ENCODE data around the gene SKA2. TPM values are rescaled to one million over a fixed set of nuclear protein-coding genes. Genes with fewer than 3 reads are reported as not detected.
A peak's percentile ranks its signal among the peaks of the same experiment; 100 is the strongest.

The SKA2 gene
- total RNA-seq, 1 experiment from 2014 or later, result 119 TPM

DNA sequence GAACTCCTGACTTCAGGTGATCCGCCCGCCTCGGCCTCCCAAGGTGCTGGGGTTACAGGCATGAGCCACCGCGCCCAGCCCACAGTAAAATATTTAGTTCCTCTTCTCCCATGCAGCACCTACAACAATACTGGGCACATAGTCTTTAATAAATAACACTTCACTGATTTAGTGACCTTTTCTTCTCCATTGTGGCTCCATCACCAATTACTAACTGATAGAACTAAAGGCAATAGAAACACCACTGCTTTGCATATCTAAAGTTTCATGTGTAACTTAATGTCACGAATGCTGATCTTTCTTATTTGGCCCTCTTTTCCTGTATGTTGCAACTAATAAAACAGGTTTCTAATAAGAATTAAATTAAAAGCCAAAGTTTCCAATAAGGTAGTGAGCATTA, 87.2 kb downstream of the SKA2 start:
- BruUV-seq (replicated peaks), result no TSS peak
- POLR2A ChIA-PET, result no interaction called here
- peaks cover 47% of the 10 kb centered on the region for H3K36me3 Mint-ChIP-seq (ENCODE audit: insufficient read depth, unreplicated experiment)

DNA sequence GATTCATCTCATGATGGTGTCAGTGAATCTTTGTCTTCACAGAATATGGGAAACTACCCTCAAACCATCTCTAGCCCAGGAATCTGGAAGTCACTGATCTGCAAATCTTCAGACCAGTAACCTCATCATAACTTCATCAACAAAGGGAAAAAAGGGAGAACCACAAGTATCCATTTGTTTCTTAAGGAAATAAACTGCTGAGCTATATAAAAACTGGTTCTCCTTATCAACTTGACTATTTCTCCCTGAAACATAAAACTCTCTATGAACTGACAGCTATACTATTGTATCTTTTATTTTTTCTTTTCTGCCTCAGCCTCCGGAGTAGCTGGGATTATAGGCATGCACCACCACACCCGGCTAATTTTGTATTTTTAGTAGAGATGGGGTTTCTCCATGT, 87.6 kb downstream of the SKA2 start:
- H3K4me1 ChIP-seq, result peaks cover 34% of the 10 kb centered on the region
- ChIA-PET POLR2A (no interaction called here), CTCF (no interaction called here)
- no peaks in the 10 kb centered on the region; the same call in none of the 2 replicates for H3K36me3 ChIP-seq (ENCODE audit: control insufficient read depth, insufficient read depth, low read length)
- peaks cover 8% of the 10 kb centered on the region for H3K4me1 Mint-ChIP-seq (ENCODE audit: low read depth, unreplicated experiment)
- H3K36me3 Mint-ChIP-seq (ENCODE audit: insufficient read depth, unreplicated experiment), result peaks cover 51% of the 10 kb centered on the region
- no peaks in the 10 kb centered on the region for H3K9me3 ChIP-seq
- DNase-seq, result no peak
- H3K4me3 Mint-ChIP-seq (ENCODE audit: unreplicated experiment), result no peak overlapping the region
- H3K27ac Mint-ChIP-seq (ENCODE audit: unreplicated experiment), result peak overlapping the region; percentile 16
- no peaks in the 10 kb centered on the region for H3K27me3 ChIP-seq (replicated peaks; ENCODE audit: control insufficient read depth, insufficient read depth, low read length)
- TF ChIP-seq, protein P1, sequence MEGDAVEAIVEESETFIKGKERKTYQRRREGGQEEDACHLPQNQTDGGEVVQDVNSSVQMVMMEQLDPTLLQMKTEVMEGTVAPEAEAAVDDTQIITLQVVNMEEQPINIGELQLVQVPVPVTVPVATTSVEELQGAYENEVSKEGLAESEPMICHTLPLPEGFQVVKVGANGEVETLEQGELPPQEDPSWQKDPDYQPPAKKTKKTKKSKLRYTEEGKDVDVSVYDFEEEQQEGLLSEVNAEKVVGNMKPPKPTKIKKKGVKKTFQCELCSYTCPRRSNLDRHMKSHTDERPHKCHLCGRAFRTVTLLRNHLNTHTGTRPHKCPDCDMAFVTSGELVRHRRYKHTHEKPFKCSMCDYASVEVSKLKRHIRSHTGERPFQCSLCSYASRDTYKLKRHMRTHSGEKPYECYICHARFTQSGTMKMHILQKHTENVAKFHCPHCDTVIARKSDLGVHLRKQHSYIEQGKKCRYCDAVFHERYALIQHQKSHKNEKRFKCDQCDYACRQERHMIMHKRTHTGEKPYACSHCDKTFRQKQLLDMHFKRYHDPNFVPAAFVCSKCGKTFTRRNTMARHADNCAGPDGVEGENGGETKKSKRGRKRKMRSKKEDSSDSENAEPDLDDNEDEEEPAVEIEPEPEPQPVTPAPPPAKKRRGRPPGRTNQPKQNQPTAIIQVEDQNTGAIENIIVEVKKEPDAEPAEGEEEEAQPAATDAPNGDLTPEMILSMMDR (IDR thresholded peaks at IDR 0.05; ENCODE audit: insufficient read depth in 1 of 2, low read depth in 1 of 2, low read length in 1 of 2, severe bottlenecking in 1 of 2, unreplicated experiment in 1 of 2), result no peak
- BruUV-seq (replicated peaks), result no TSS peak
- intact Hi-C loops (cut with micrococcal nuclease; ENCODE audit: unreplicated experiment), result no loop called here
- no peaks in the 10 kb centered on the region for H3K9me3 Mint-ChIP-seq (ENCODE audit: unreplicated experiment)
- H3K4me3 ChIP-seq (ENCODE audit: low read depth, low read length), result no peak overlapping the region
- H3K27me3 Mint-ChIP-seq (ENCODE audit: insufficient read depth, unreplicated experiment), result no peaks in the 10 kb centered on the region

More for the DNA sequence above, 87.2 kb downstream of the SKA2 start:
- H3K4me3 Mint-ChIP-seq (ENCODE audit: unreplicated experiment), result no peak overlapping the region
- no peaks in the 10 kb centered on the region; the same call in none of the 2 replicates for H3K36me3 ChIP-seq (ENCODE audit: control insufficient read depth, insufficient read depth, low read length)
- no peaks in the 10 kb centered on the region for H3K27me3 ChIP-seq (replicated peaks; ENCODE audit: control insufficient read depth, insufficient read depth, low read length)
- no peaks in the 10 kb centered on the region for H3K9me3 Mint-ChIP-seq (ENCODE audit: unreplicated experiment)
- H3K9me3 ChIP-seq, result no peaks in the 10 kb centered on the region
- intact Hi-C loops (cut with micrococcal nuclease; ENCODE audit: unreplicated experiment), result no loop called here
- CTCF ChIA-PET, result no interaction called here
- peak overlapping the region; percentile 16 for H3K27ac Mint-ChIP-seq (ENCODE audit: unreplicated experiment)
- TF ChIP-seq, protein P1 (IDR thresholded peaks at IDR 0.05; ENCODE audit: insufficient read depth in 1 of 2, low read depth in 1 of 2, low read length in 1 of 2, severe bottlenecking in 1 of 2, unreplicated experiment in 1 of 2), result no peak
- no peak for DNase-seq
- no peaks in the 10 kb centered on the region for H3K27me3 Mint-ChIP-seq (ENCODE audit: insufficient read depth, unreplicated experiment)
- H3K4me1 ChIP-seq, result peaks cover 30% of the 10 kb centered on the region
- peaks cover 4% of the 10 kb centered on the region for H3K4me1 Mint-ChIP-seq (ENCODE audit: low read depth, unreplicated experiment)
- no peak overlapping the region for H3K4me3 ChIP-seq (ENCODE audit: low read depth, low read length)

DNA sequence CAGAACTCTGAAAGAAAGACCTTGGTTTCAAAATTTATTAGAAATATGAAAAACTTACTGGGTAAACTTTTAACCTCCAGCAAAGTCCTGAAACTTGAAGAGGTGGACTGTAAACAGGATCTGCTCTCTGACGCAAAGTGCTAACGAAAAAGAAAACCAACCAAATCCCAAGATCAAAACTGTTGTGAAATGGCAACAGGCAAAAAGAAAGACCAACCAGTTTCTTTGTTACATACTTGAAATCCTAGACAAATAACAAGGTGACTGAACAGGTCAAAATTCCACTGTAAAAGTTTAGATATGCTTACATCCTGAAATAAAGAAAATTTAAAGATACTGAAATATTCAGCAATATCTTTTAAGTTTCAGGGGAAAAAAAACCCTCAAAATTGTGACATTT, 92.5 kb downstream of the SKA2 start:
- no peaks in the 10 kb centered on the region for H3K27me3 ChIP-seq (replicated peaks; ENCODE audit: control insufficient read depth, insufficient read depth, low read length)
- peak overlapping the region; percentile 44 for H3K4me3 Mint-ChIP-seq (ENCODE audit: unreplicated experiment)
- ChIA-PET CTCF (no interaction called here), POLR2A (no interaction called here)
- H3K36me3 ChIP-seq (ENCODE audit: control insufficient read depth, insufficient read depth, low read length), result peaks cover 2% of the 10 kb centered on the region; the same call in 1 of the 2 replicates
- BruUV-seq (replicated peaks), result no TSS peak
- TF ChIP-seq, protein P1 (IDR thresholded peaks at IDR 0.05; ENCODE audit: insufficient read depth in 1 of 2, low read depth in 1 of 2, low read length in 1 of 2, severe bottlenecking in 1 of 2, unreplicated experiment in 1 of 2), result no peak
- peaks cover 56% of the 10 kb centered on the region for H3K36me3 Mint-ChIP-seq (ENCODE audit: insufficient read depth, unreplicated experiment)
- peak in 1 of 2 experiments; percentile 55 for DNase-seq
- H3K9me3 Mint-ChIP-seq (ENCODE audit: unreplicated experiment), result no peaks in the 10 kb centered on the region
- H3K4me3 ChIP-seq (ENCODE audit: low read depth, low read length), result no peak overlapping the region
- H3K4me1 Mint-ChIP-seq (ENCODE audit: low read depth, unreplicated experiment), result peaks cover 17% of the 10 kb centered on the region
- peak overlapping the region; percentile 76 for H3K27ac Mint-ChIP-seq (ENCODE audit: unreplicated experiment)
- H3K4me1 ChIP-seq, result peaks cover 42% of the 10 kb centered on the region
- intact Hi-C loops (cut with micrococcal nuclease; ENCODE audit: unreplicated experiment), result loop anchor here (1.0 kb wide), 1 partner anchor 44 kb away; the partner anchor contains the start of gene TRIM37
- H3K9me3 ChIP-seq, result no peaks in the 10 kb centered on the region
- no peaks in the 10 kb centered on the region for H3K27me3 Mint-ChIP-seq (ENCODE audit: insufficient read depth, unreplicated experiment)

Small RNA genes within 50 kb of the gene (microRNA-seq; reads per million reads assigned to microRNA genes)
- gene MIR301A, result 208 reads per million, percentile 76 among the genes with 10 or more reads in this experiment
- gene MIR454, result 4,234 reads per million, percentile 95 among the genes with 10 or more reads in this experiment

Other genes with a start within 250 kb of the SKA2 start
- 37.7 and 44.4 TPM in 2 replicates for gene TRIM37, start 48.3 kb downstream of the SKA2 start, total RNA-seq (2022)
- gene PRR11, start 560 bp upstream of the SKA2 start, total RNA-seq (2022), result 80.2 and 89.9 TPM in 2 replicates
- 18.9 and 21.1 TPM in 2 replicates for gene SMG8, start 54.8 kb upstream of the SKA2 start, total RNA-seq (2022)
- 1.2 and 2.9 TPM in 2 replicates for gene GDPD1, start 65.3 kb upstream of the SKA2 start, total RNA-seq (2022)
- gene YPEL2, start 176.5 kb upstream of the SKA2 start, total RNA-seq (2022), result 2.9 and 4.5 TPM in 2 replicates

Data from Caco-2 (cell line).